ENCODE results near the gene BOLL.

- TF ChIP-seq POLR2A (IDR thresholded peaks at IDR 0.05): no peak
- TF ChIP-seq EP300 (IDR thresholded peaks at IDR 0.05; ENCODE audit: low read depth): no peak
- TF ChIP-seq CTCF (IDR thresholded peaks at IDR 0.05): no peak
Observed at GRCh38 chr2:197717863-197718262, 67.3 kb downstream of the BOLL start.

All from transverse colon (tissue), 3 donors.